GM20431 (cell line): Measurements from ENCODE around the gene SYT12.

Experiments used
- in situ Hi-C: fragments of 300-500 bp; cut with MseI, MboI; formaldehyde crosslinking; loops from one replicate; pipeline ENCODE4 v1.15.0; 2020; ENCODE audit warnings: low sequenced_read_pairs; ENCODE audit not compliant: unreplicated experiment

The SYT12 gene

DNA sequence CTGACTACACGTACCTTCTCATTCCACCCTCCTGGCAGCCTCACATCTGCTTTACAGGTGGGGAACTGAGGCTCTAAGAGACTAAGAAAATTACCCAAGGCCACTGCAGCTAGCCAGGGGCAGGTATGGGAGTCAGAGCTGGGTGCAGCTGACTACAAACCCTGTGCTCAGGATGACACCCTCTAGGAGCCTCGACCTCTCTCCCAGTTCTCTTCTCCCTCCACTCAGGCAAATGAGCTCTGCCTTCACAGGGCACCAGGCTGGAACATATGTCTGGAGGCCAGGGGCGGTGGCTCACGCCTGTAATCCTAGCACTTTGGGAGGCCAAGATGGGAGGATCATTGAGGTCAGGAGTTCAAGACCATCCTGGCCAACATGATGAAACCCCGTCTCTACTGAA, 4.0 kb downstream of the SYT12 start:
- in situ Hi-C loops: no loop called here

DNA sequence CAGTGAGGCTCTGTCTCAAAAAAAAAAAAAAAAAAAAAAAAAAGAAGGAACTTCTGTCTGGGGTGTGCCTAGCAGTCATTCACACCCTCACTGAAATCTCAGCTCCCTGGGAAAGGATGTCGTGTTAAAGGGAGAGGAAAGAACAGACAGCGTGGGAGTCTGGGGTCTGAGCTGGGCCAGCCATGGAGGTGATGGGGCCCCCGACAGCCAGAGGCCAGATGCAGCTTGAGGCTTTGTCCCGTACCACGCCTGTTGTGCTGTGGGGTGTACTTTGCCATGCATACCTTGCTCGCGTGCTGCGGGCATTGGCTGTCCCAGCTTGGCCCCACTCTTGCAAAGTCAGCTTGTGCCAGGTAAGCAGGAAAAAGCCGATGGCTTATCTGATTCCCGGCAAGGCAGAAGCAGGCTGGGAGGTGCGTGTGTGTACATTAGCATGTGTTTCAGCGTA, 4.6 kb downstream of the SYT12 start:
- in situ Hi-C loops: no loop called here

DNA sequence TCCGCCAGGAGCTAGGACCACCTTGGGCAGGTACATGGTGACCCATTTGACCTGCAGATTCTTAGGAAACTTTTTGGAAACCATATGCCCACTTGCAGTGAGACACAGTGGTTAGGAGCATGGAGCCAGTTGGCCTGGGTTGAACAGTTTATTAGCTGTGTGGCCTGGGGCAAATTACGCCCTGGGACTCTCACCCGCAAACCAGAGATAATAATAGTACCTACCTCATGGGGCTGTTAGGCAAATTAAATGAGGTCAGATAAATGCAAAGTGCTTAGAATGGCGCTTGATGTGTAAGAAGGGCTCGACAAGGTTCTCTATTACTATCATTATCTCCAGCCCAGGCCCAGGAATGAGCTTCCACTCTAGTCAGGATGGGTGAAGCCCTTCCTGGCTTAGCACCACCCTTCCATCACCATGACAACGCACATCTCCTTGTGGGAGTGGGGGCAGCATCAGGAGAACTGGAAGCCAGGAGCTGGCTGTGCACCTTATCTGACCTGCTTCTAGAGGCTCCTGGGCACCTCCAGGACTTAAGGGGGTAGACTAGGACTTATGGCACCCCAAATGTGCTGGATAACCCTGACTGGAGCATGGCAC, 5.1 kb downstream of the SYT12 start:
- in situ Hi-C loops: no loop called here

DNA sequence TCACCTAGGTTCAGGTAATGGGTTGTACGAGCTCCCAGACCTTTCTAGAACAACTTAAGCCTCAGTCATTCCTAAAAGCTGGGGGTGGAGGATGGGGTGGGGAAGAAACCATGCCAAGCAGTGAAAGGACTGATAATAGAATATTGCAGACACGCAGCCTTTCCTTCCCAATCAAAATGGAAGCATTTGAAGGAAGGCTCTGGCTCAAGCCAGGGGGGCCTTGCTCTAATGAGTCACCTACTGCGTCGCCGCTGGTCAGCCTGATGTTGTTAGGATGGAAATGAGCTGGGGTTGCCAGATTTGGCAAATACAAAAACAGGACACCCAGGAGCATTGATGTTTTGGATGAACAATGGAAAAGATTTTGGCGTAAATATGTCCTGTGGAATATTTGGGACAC, 6.2 kb downstream of the SYT12 start:
- in situ Hi-C loops: no loop called here

DNA sequence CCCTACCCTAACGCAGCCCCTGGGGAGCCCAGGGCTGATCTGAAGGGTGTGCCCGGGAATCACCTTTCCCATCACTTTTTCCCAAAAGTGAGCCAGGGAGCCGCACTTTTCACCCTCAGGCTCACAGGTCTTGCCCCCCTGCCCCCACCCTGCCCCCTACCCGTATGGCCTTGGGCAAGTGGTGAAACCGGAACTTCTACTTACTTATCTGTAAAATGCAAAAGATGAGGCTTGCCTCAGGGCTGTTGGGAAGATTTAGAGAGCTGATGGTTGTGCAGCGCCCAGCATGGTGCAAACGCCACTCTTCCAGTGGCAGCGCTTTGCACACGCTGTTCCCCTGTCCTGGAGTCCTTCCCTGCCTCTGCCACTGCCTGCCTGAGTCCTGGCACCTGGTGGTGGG, 8.0 kb downstream of the SYT12 start:
- in situ Hi-C loops: no loop called here

DNA sequence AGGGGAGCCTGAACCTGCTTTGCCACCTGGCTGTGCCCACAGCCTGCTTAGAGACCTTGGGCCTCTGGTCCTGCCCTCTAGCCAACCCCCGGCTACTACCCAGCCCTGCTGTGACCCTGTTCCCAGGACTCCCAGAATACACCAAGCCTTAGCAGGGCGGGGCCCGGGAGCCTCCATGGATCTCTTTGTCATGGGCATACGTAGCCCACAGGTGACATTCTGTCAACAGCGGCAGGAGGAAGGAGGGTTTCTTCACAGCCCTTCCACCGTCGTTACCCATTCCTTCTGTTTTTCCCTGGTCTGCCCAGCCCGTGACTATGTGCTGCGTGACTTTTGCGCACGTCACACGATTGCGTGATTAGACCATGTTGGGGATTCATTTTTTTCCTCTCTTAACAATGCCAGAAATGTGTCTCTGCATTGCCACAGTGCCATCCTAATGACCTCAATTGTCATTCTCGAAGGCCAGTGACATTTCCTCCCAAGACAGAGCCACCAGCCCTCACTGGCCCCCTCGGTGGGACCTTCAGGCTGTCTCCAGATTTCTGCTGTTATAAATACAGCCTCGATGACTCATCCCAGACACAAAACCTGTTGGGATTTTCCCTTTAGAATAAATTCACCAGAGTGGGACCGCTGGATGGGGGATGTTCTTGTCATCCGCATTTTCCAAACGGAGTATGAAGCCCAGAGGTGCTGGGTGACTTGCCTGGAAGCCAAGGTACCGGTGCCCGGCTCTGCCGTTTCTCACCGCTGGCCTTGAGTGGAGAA, 9.0 kb downstream of the SYT12 start:
- in situ Hi-C loops: no loop called here

DNA sequence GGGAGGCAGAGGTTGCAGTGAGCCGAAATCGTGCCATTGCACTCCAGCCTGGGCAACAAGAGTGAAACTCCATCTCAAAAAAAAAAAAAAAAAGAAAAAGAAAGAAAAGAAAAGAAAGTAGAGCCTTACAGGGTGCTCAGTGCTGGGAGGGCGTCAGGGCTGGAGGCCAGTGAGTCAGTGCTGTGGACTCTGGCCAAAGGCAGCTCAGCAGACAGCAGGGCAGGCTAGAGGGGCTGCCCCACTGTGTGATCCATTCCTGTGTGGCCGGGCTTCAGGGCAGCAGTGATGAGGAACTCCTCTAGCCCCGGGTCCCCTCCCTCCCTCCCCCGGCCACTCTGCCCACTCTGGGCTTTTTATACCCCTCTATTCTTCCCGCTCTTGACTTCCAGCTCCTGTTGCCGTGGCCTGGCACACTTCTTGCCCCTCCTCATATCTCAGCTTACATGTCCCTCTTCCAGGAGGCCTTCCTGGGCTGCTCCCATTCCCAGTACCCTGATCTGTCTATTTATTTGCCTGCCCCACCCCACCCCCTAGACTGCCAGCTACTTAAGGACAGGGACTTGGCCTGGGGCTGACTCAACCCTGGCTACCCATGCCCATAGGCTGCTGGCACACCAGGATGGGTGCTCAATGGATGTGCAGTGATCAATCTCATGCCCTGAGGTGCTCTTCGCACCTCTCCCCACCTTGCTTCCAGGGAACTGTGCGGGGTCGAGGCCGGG, 10.1 kb downstream of the SYT12 start:
- in situ Hi-C loops: no loop called here

DNA sequence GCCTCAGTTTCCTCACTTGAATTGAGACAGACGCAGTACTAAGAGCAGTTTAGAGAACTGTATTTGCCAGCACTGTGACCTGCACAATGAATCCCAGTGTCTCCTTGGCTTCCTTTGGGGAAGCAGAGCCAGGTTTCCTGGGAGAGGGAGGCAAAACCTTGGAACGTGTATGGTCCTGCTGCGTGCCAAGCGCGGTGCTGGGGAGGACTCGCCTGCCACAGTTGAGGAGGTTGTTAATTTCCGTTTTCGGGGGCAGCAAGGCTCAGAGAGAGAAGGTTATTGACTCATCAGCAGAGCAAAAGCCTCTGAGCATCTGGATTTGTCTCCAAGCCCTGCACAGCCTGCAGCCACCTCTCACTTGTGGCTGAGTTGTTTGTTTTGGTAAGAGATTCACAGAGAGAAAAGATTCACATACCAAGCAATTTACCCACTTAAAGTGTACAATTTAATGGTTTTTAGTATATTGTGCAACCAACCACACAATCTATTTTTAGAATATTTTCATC, 10.8 kb downstream of the SYT12 start:
- in situ Hi-C loops: no loop called here

DNA sequence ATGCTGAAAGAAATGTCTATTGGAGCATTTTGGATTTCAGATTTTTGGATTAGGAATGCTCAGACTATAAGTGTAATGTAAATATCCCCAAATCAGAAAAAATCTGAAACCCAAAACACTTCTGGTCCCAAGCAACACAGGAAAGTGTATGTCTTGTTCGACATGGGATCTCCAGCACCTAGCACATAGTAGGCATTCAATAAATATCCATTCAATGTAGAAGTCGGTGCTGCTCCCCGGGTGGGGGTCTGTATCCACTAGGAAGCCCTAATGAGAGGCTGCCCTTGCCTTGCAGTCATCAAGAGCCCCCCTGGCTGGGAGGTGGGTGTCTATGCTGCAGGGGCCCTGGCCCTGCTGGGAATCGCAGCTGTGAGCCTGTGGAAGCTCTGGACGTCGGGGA, 11.4 kb downstream of the SYT12 start:
- in situ Hi-C loops: no loop called here

DNA sequence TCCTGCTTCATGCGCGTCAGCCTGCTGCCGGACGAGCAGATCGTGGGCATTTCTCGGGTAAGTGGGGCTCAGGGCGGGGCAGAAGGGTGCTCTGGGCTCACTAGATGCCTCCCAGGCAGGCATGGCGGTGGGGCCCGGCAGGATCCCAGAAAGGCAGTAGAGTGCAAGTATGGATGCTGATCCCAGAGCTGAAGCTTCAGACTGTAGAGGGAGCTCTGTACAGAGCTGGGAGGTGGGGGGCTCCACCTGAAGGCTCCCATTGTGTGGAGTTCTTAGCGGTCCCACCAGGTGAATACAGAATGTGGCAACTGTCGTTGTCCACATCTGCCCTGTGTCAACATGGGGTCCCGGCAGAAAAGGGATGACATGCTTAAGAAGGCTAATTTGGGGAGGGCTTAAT, 17.2 kb downstream of the SYT12 start:
- in situ Hi-C loops: no loop called here

DNA sequence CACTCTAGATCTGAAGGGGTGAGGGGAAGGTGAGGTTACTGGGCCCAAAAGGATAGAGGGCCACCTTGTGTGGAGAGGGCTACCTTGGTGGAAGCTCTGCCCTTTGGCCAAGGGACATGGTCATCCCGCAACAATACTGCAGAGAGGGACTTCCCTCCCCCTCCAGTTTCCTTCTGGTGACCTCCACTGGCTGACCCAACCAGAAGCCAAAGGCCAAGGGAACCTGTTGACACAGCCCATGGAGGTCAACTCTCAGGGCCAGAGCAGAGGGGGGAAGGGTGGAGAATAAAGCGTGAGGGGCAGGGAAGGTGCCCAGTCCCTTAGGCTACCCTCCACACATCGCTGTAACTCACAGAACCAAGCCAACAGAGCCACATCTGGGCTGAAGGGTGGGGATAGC, 18.7 kb downstream of the SYT12 start:
- in situ Hi-C loops: no loop called here

DNA sequence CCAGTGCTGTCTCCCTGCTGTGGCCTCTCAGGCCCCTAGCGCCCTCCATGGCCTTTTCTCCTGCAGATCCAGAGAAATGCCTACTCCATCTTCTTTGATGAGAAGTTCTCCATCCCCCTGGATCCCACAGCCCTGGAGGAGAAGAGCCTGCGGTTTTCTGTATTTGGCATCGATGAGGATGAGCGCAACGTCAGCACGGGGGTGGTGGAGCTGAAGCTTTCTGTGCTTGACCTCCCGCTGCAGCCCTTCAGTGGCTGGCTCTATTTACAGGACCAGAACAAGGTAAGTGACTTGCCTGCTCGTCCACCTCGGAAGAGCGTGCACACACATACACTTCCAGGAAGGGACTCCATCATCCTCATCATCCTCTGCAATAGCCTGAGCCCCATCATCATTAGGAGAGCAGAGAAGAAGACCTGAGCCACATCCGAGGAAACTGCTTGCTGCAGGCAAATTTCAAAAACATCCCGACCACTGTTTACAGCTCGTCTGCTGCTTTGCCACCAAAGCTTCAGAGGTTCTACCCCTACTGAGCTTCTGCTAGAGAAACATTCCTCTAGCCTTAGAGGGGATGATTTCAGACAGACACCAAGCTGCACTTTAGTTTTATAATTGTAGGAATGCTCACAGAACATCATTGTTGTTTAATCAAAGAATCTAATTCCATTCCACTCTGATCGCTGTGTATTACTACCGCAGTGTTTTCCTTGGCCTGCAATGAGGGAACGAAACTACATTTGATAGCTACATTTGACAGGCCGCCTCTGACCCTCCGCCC, 20.8 kb downstream of the SYT12 start:
- in situ Hi-C loops: no loop called here

DNA sequence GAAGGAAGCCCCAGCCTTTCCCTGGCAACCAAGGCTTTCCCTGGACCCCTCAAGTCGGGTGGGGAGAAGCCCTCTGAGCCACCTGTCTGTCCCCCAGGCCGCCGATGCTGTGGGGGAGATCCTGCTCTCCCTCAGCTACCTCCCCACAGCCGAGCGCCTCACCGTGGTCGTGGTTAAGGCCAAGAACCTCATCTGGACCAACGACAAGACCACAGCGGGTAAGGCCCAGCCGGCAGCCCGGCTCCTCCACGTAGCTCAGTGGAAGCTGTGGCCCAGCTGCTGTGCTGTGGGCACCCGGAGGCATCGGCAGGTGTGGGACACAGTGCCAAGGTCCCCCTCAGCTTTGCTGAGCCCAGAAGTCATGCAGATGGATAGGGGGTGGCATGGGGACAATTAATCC, 21.6 kb downstream of the SYT12 start:
- in situ Hi-C loops: no loop called here

DNA sequence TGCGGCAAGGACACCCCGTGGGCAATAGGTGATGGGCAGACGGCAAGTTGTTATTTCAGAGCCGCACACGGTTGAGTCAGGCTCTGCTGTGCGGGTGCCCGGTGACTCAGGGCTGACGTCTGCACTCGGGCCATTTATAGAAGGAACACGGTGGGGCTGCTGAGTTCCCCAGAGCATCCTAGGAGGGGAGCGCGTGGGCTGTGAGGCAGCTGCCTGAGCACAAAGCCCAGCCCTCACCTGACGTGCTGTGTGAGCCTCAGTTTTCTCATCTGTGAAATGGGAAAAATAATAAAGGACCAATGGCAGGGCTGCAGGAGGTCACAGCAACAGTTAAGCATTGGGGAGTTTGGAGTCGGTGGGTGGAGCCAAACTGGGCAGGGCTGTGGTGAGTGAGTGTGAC, 22.4 kb downstream of the SYT12 start:
- in situ Hi-C loops: no loop called here

DNA sequence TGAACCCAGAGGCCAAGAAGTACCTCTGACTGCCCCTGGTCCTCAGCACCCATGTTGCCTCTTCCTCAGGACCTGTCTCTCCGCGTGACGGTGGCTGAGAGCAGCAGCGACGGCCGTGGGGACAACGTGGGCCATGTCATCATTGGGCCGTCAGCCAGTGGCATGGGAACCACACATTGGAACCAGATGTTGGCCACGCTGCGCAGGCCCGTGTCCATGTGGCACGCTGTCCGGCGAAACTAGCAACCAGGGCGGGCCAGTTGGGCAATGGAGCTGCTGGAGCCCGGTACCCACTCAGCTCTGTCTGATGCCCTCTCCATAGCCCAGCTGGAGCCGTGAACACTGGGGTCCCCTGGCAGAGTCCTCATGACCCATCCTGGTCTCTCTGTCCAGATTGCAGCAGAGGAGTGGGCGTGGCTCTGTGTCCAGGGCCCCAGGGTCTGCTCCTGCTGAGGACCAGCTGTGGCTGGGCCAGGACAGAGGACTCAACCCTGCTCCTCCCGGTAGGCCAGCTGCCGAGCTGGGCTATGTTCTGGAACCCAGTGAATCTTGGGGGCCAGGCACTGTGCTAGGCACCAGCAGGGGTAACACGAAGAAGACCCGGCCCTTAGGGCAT, 25.7 kb downstream of the SYT12 start:
- in situ Hi-C loops: no loop called here

DNA sequence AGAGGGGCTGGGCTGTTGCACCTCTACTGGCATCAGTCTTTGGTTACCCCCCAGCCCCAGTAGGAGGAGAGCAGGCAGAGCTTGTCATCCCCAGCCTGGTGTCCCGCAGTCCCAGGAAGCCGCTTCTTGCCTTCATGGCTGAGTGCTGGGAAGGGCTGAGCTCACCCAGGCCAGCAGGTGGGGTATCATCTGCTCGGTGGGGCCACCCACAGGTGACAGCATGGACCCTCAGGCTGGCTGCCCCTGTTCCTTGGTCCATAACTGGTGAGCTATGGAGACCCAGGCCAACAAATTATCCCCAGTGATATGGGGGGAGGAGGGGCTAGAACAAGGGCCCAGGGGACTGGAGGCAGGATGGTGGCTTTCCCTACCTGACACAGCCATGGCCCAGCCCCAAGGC, 27.2 kb downstream of the SYT12 start:
- in situ Hi-C loops: no loop called here

DNA sequence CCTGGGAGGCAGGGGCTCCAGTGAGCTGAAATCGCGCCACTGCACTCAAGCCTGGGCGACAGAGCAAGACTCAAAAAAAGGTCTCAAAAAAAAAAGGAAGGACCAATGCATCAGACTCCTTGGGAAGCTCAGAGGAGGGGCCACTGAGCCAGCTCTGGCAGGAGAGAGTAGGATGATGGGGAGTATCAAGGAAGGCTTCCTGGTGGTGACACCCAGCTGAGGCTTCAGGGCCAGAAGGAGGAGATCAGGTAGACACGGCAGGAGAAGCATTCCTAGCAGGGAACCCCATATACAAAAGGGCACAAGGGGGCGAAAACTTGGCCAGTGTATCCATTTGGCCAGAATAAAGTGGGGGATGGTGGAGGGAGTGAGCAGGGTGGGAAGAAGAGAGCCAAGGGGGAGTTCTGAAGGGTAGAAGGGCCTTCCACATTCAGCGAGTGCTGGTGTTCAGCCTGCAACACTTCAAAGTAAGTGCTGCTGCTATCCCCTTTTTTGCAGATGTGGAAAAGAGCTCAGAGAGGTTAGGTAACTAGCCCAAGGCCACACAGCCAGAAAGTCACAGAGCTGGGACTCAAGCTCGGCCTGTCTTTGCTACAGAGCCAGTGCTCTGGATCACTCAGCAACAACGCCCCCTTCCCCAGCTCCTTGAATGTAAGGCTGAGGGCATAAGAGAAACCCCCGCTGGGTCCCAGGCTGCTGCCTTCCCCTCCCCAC, 28.4 kb downstream of the SYT12 start:
- in situ Hi-C loops: no loop called here

DNA sequence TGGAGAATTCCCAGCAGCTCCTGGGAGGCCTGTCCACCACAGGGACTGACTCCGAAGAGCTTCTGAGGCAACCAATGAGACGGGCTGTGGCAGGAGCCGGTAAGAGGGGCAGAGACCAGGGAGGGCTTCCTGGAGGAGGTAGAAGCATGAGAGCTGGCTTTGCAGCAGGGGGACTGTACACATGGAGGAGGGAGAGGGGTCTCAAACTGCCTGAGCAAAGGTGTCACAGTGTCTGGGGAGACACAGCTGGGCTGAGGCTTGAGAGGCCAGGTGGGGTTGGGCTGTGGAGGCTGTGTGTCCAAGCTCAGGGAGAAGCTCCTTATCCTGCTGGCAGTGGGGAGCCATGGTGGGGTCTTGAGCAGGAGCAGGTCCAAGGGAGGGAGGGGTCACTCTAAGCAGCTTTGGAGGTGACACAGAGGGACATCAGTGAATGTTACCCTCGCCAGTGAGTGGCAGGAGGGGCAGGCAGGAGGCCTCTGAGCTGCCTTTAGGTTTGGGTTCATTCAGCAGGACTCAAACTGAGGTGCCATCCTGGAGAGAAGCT, 29.1 kb downstream of the SYT12 start:
- in situ Hi-C loops: no loop called here

DNA sequence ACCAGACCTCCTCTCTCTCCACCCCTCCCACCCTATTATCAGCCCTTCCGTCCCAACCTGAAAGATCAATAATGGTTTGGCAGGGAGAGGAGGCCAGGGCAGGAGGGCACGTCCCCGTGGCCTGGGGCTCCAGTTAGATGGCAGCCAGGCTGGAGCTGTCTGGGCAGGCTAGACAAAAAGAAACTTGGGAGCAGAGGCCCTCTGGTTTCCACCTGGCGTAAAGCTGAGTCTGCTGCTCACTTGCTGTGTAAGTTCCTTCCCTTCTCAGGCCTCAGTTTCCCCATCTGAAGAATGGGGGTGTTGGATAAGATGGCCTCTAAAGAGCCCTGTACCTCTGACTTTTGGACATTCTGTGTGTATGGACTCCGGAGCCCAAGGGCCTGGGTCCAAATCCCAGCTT, 30.0 kb downstream of the SYT12 start:
- in situ Hi-C loops: no loop called here
